NCI-H187 treated with DMSO at 0.1 percent for 48 hours (cell line): ENCODE data around the gene MCAM.

Source experiments
- DNase-seq: peaks from one replicate; lab custom pipeline; 2025; lab: John Stamatoyannopoulos, UW

The MCAM gene

DNA sequence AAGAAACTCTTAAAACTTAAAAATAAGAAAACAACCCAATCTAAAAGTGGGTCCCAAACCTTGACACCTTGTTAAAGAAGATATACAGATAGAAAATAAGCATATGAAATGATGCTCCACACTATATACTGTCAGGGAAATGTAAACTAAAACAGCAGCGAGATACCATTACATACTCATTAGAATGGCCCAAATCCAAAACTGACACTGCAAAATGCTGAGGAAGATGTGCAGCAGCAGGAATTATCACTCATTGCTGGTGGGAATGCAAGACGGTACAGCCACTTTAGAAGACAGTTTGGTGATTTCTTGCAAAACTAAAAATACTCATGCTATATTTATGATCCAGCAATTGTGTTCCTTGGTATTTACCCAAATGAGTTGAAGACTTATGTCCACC is 12.4 kb upstream of the MCAM start:
- no peak for DNase-seq

- DNase-seq = no peak
Measured at GRCh38 chr11:119324189-119324588, 7.3 kb upstream of the MCAM start.

- no peak for DNase-seq
Measured at GRCh38 chr11:119323532-119324033, 6.7 kb upstream of the MCAM start.

GRCh38 chr11:119322921-119323531 is 6.1 kb upstream of the MCAM start:
- DNase-seq = no peak

DNA sequence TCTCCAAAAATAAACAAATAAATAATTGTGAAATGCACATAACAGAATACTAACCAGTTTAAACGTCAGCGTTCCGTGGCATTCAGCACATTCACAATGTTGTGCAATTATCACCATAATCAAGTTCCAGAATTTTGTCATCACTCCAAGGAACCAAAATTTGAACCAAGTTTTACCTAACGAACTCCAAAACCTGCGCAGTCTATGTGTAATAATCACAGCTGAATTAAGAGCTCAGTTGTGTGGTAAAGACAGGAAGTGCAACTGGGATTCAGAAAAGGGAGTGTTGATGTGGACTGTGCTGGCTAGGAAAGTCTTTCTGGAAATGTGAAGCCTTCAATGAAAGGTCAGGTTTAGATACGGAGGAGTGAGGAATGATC is 5.4 kb upstream of the MCAM start:
- no peak for DNase-seq

DNA sequence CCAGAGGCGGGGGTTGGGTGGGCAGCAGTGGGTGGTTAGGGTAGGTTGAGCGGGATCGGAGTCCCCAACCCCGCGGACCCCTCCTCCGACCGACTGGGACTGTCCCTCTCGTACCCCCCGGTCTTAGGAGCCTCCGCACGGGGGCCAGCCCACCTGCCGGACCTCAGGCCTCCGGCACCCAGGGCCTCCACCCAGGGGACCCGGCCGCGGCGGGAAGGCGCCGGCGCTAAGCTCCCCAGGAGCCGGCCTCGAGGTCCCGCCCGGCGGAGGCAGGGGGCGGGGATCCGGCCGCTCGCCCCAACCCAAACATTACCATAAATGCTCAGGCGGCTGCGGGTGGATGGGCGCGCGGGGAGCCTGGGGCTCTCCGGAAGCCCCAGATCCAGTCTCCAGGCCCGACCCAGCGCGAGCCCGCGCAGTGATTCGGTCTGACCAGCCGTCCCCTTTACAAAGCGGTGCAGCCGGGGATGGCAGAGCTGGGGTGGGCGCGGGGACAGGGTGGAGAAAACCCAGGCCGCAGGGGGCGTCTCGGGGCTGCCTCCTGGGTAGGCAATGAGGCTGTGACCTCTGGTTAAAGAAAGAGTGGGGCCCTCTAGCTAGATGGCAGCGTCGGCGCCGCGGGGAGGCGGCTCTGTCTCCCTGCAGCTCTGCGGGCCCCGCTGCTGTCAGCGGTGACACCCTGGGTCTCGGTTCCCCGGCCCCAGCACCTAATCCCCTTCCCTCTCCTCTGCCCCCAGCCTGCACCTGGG is 4.0 kb upstream of the MCAM start:
- DNase-seq = no peak

DNA sequence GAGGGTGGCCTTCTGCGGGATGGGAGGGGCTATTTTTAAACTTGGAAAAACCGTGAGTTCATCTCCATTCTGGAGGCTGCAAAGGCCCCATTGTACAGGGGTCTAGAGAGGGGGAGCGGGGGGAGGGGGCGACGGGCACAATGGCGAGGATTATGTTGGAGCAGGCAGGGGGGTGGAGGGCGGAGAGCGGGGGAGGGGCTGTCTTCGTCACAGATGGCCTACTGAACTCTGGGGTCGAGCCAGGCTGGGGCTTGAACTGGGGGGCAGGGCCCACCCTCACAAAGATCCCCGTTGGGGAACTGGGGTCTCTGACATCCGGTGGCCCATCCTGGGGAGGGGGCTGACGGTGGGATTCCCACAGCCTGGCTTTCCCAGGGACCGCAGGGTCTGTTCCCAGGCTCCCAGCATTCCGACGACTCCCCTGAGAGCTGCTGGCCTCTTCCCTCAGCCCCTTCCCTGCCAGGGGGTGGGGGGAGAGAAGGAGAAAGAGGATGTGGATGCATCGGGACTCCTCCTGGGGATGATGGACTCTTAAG is 3.4 kb upstream of the MCAM start:
- no peak for DNase-seq

- DNase-seq = no peak
Measured at GRCh38 chr11:119319700-119320239, 2.8 kb upstream of the MCAM start.

DNA sequence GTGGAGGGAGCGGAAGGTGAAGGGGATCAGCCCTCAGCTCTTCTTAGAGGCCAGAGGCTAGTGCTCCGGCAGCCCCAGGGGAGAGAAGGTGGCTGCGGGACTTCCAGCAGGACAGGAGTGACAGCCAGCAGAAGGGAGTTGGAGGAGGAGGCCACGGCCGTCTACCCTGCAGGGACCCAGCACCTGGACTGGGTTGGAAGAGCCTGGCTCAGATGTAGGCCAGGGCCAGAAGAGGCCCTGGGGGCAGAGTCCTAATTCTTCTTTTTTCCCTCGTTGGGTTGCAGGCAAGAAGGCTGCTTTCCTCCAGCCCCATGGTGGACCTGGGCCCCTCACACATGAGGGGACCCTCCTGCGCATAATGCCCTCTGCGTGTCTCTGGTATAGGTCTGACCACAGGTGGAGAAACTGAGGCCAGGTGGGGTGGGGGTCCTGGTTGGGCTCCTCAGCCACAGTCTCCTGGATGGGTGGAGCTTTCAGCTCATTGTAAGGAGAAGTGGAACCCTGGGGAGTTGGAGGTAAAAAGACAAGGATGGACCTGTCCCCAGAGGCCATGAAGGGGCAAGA is 2.3 kb upstream of the MCAM start:
- DNase-seq = no peak

- DNase-seq = no peak
Measured at GRCh38 chr11:119318240-119319135, 1.6 kb upstream of the MCAM start.

DNA sequence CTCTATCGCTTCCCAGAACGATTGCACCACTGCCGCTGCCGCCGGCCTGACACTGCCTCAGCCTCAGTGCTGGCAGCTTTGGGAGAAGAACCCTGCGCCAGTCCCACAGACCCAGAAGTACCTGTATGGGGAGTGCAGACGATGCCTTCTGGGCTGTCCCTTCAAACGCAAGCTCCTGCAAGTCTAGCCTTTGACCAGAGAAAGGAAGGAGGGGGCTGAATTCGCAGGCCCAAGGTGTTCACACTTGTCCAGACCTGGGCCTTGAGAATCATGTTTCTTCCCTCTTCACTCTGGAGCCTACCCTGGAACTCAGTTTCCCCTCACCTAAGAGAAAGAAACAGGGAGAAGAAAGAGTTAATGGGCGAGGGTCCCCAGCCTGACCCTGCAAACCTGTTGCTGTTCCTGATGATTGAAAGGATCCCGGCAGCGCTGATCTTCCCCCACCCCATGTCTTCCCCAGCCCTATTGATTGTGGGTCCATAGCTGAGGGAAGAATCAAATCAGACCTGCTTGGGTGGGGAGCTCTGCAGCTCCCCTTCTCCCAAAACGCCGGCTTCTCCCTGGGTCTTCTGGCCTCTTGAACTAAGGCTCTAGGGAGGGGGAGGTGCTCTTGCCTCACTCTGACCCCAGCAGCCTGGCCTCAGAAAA is 786 bp upstream of the MCAM start:
- DNase-seq = no peak

DNA sequence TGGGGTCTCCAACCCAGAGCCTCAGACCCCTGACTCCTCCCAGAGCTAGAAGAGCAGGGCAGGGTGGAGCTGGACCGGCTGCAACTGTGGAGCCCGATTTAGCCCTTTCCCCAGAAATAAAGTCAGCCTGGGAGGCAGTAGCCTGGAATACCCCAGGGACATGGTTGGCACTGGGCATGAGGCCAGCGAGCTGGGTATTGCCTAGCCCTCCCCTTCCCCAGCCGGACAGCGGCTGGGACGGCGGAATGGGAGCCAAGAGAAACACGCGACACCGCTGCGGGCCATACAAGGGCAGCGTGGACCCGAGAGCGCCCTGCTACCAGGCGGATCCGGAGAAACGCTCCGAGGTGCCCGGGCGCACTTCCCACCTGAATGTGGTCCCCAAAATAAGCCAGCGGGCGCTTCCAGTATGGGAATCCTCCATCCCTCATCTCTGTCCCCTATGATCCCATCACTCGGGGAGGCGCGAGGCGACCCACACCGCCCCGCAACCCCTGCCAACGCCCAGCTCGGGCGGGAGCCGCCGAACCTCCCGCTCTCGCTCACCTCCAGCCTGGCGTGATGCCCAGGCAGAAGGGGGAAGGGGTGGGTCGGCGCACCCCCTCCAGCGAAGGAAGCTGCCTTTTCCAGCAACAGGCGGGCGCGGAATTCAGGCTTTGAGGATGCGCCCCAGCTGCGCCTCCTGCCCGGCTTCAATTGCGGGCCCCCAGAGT is 758 bp downstream of the MCAM start:
- no peak for DNase-seq

- DNase-seq = no peak
Measured at GRCh38 chr11:119315131-119316015, 1.6 kb downstream of the MCAM start.

GRCh38 chr11:119314726-119315125 is 2.2 kb downstream of the MCAM start:
- no peak for DNase-seq

DNA sequence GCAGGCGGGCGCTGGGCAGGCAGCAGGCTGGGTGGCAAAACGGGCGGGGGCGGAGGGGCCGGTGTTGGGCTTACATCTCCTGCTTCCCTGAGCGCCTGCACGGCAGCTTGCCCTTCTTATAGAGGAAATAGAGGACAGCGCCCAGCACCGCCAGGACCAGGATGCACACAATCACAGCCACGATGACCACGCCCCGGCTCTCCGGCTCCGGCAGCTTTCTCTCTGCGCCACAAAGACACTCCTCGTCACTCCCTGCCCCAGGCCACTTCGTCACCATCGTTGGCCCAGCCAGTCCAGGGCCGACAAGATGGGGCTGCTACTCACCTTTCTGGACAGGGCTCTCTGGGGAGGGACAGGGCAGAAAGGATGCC is 6.3 kb downstream of the MCAM start:
- DNase-seq = no peak

- DNase-seq = no peak
Measured at GRCh38 chr11:119309953-119310681, 6.8 kb downstream of the MCAM start.

GRCh38 chr11:119309411-119309810 is 7.5 kb downstream of the MCAM start:
- no peak for DNase-seq

- no peak for DNase-seq
Measured at GRCh38 chr11:119307974-119308373, 9.0 kb downstream of the MCAM start.

- DNase-seq = no peak
Measured at GRCh38 chr11:119307219-119307618, 9.7 kb downstream of the MCAM start.
